HG02798 (cell line): Measurements from ENCODE around the gene CFLAR.
"Not testable (repeated sequence)": the region's sequence is repeated elsewhere in the genome, so short reads cannot be mapped to it uniquely, and the experiment has no call there.

Experiments
- ATAC-seq: cut with Tn5 transposase; IDR thresholded peaks from one replicate; pipeline ENCODE4 v1.9.1; 2021; ENCODE audit warnings: mild to moderate bottlenecking; ENCODE audit not compliant: unreplicated experiment, poor library complexity

Gene CFLAR

DNA sequence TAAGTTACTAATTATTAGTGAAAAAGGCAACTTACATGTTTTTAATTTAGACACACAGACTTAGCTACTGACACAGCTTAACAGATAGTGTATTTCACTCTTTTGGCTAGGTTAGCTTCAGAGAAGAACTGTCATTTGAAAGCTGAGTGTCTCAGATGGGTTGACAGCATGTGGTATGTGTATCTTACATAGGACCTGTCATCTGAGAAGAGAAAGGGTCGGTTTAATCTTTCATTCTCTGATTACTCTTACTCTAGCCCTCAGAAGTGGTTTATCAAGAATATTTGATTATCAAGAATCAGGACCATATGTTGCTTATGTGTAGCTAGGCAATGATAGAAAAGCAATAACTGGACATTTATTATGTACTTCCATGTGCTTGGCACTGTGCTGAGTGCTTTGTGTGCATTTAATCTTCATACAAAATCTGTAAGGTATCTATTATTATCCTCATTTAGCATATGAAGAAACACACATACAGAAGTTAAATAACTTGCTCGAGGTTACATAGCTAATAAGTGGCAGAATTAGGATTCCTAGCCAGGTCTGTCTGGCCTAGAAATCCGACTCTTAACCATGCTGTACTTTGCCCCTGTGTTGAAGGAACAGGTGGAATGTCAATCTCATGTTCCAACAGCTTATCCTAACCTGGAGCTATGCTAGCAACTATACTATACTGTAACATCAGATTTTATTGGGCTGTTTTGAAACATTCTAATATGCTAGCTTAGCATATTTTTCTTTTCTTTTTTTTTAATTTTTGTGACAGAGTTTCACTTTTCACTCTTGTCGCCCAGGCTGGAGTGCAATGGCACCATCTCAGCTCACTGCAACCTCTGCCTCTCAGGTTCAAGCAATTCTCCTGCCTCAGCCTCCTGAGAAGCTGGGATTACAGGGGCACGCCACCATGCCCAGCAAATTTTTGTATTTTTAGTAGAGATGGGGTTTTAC lies 28.4 kb downstream of the CFLAR start:
- no peak for ATAC-seq

DNA sequence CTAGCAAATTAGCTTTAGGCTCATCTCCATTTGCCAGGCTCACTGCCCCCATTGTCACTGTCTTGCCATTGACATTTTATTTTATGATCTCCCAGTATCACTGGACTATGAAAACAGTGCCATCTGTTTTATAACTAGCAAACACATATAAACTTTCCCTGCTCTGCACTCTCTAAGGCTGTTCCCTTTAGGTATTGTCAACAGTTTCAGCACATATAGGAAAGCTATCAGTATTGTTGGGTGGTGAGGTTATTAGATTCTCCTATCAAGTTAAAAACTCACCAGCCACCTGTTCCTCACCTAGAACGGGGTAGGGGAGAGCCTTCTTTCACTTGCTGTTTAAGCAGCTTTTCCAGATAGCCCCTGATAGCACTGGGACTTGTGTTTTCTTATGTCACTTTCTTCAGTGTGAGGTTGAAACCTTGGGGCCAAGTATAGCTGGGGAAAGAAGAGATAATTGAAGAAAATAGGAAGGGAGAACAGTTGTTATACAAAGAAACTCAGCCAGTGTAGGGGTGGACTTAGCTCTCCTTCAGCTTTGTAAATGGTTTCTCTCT lies 32.5 kb downstream of the CFLAR start:
- no peak for ATAC-seq

DNA sequence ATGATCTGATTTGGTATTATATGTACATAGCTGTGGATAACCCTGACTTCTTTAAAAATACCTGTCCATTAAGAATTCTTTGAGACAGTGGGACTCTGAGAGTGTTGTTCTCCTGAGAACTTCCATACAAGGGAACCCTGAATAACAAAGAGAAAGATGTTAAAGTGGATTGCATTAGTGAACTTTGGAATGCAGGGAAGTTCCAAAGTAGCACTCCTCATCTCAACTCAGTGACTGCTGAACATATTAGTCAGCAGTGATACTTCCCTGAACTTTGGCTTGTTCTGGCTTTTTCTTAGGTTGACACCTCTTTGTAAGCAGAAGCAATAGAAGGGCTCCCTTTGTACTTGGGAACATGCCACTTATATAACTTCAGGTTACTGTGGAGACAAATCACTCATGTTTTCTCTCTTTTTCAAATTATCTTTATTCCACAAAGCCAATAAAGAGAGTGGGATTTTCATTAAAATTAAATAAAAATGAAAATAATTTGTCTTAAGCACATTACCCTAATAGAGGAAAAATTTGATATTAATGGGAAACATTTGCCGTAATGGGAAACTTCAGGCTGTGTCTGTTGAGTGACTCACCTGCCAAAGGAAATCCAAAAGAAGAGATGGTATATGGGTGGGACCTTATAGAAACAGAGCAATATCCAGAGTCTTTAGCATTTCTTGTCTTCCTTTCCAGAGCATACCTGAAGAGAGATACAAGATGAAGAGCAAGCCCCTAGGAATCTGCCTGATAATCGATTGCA lies 33.3 kb downstream of the CFLAR start:
- ATAC-seq, result no peak

DNA sequence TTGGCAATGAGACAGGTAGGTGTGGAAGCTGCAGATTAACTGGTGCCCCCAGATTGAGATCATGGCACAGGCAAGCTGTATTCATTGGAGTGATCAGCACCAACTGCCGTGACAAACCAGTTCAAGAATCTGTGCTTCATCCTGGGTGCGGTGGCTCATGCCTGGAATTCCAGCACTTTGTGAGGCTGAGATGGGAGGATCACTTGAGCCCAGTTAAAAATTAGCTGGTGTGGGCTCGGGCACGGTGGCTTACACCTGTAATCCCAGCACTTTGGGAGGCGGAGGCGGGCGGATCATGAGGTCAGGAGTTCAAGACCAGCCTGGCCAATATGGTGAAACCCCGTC lies 33.8 kb downstream of the CFLAR start:
- ATAC-seq, result not testable (repeated sequence)

DNA sequence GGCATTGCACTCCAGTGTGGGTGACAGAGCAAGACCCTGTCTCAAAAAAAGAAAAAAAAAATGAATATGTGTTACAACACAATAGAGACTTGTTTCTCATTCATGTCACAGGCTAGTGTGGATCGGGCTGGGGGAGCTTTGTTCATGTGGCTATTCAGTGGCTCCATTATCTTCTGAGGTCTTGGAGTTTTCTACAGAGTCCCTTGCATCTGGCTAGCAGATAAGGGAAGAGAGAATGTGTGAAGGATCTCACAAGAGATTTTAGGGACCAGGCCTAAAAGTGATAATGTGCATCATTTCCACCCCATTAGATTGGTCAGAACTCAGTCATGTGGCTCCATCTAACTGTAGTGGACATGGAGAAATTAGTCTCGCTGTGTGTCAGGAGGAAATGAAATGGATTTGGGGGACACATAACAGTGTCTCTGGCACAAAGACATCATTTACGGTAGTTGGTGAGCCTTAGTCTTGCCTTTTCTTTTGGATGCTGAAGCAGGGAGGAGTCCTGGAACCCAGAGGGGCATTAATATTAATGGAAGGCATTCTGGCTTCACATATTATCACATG lies 34.6 kb downstream of the CFLAR start:
- no peak for ATAC-seq

DNA sequence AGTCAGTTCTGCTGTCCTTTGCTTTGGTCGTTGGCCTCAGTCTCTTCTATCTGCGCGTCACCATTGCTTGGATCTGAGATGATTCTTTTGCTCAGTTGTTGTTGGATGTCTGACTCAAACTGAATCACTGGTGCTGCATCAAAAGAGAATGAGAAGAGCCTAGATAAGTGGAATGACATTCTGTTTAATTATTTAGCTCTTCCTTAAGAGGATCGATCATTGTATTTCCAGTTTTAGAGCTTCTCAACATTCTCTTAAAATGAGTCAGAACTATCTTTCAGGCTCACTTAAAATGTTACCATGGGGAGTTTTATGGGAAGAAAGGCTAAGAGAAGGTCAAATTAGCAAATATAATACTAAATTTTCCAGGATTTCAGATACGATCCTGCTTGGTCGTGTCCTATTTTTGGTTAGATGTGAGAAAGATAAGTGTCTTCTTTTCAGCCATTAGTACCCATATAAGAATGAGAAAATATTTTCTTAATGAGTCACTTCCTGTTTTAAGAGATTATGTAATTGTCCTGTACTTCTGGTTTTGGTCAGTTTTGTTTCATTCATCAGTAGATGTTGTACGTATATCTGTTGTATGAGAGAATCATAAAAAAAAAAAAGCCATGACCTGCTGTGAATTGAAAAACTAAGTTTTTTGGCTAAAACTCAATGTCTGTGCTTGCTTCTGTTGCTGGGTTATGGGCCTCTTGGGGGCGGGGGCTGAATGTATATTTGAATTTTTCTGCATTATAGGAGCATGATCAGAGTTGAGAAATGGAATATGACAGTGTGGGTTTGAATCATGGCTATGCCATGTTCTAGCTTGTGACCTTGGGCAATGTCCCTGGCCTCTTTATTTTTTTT lies 35.4 kb downstream of the CFLAR start:
- ATAC-seq, result peak; percentile 72

DNA sequence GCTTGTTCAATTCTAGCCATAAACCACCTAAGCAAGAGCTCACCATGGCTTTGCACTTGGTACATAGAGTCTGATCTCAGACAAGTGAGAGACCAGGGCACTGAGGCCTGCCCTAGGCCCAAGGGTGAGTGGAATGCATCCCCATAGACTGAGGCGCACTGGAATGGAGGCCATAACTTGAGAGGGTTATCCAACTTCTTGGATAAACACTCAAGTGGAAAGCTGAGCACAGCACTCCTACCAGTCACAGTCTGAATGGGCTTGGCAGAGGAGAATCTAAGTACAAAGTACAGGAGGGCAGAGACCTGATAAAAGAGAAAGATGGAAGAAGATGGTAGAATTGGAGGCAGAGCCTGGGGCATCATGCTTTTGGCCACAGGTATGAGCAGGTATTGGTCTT lies 36.6 kb downstream of the CFLAR start:
- ATAC-seq, result no peak

DNA sequence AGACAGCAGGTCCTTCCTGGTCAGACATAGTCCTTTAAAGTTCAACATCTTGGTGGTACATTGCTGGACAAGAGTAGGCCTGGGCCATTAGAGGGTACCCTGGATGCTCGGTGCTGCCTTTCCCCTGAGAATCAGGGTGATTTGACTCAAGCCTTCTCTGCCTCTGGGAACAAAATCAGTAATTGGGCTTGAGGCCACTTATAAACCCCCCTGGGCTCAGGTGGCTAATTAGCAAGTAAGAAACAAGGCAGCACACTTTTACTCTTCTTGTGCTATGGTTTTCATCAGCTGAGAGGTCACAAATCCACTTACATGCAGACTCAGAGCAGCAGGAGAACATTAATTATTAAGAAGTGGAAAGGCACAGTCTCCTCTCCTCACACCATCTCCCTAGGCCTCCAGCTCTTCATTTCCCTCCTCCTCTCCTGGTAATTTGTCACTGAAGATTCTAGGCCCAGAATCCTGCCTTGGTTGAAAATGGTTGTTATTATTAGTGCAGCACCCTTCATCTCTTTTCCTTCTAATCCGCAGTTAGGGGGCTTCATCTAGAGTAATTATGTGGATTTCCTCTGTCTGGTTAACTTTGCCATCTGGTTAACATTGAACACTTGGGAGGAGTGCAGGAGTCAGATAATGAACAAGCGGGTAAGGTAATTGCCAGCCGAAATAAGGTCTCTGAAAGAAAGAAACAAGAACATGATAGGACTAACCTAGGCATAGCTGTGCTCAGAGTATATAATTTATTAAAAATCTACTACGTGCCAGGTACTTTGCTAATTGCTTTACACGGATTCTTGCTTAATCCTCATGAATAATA lies 37.2 kb downstream of the CFLAR start:
- ATAC-seq, result no peak

DNA sequence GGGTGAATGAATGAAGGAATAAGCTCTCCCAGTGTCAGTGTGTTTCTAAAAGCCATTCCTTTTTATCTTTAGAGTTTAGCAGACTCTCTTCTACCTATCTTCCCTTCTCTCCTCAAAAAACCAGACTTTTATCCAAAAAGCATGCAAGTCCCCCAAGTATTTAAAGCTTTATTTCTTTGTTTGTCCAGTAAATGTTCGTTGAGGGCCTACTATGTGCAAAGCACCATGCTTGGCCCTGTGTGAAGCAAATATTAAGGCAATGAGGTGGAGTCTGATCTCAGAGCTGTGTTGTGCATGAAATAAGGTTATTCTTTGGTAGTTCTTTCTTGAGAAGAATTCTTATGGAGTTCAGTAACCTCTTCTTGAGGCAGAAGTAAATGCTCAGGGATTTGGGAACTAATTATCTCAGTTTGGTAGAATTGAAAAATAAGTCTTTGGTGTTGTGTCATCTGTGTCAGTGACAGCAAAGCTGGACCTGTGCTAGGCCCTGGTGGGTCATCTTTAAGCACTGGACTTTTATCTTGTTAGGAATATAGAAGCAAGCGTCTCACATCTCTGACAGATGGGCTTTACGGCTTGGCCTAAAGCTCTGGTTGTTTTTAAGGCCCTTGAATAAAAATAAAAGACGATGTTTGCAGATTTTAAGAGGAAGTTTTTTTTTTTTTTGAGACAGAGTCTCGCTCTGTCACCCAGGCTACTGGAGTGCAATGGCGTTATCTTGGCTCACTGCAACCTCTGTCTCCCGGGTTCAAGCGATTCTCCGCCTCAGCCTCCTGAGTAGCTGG lies 38.8 kb downstream of the CFLAR start:
- no peak for ATAC-seq

DNA sequence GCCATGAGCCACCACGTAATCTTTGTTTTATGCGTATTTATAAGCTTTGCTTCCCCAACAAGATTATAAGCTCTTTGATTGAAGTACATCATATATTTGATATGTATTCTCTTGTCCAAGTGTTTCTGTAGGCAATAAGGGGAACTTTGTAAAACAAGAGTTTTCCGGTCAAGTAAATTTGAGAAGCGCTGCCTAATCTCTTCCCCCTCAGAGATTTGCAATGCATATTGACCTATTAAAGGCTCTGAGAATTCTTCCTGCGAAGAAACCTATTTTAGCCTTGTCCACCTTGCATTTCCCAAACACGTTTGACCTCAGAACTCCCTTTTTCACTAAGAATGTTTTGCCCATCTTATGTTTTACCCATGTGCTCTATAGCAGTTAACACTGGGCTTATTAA lies 40.1 kb downstream of the CFLAR start:
- ATAC-seq, result no peak

DNA sequence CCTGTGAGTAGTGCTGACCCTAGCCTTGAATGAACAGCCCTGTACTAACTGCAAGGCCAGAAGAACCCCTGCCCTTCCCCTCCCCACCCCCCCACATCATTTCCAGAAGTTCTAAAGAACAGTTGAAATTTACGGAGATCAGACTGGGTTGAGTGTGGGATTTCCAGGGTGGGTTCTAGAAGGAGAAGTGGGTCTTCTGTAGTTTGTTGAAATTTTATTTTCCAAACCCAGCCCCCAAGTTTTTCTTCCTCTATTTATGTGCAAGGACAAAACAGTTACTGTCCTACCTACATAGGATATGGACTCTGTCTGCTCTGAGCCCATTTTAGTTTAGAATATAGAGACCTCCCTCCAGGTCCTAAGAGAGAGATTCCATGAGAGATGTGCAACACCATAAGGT lies 40.7 kb downstream of the CFLAR start:
- ATAC-seq, result no peak

DNA sequence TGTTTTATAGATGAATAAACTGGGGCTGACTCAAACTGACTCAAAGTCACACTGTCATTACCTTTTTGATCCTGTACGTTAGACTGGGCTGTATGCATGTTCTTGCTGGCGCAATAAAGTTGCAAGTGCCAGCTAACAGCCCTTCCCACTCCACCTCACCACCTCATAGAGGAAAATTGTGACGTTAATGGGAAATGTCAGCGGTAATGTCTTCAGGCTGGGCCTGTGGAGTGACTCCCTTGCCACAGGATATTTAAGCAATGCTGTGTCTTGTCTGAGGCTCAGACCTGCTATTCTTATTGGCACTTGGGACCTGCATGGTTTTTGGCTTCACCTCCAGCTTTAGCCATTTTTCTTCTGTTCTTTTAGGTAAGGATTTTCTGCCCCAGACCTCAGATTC lies 41.7 kb downstream of the CFLAR start:
- ATAC-seq, result peak; percentile 11

DNA sequence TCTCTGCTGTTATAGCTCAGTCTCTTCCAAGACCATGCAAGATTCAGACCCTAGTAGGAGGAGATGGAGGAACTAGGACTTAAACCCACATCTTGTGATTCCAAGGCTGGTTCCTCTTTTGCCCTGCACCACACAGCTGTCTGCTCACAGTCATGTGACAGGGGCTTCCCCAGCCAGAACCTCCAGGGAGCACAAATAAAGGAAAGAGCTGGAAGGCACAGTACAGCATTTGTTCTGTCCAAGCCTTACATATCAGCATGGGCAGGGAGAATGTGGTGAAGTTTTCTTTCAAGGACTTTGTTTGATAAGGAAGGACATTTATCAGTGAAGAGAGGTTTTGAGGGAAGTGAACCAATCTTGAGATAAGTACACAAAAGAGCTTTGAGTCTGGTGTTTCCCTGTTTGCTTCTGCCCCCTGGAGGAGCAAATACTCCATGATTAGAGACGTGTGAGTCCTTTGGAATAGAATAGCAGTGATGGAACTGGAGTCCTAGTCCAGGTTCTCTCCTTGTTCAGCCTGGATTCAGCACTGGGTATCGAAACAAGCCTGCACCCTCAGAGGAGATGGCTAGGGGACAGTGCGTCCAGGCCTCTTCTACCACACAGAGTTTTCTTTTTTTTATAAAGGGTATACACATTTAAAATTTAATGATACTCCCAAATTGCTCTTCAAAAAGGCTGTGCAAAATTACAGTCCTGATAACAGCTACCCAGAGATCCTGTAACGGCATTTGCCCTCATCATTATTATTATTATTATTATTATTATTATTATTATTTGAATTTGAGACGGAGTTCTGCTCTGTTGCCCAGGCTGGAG lies 42.4 kb downstream of the CFLAR start:
- ATAC-seq, result peak; percentile 93

DNA sequence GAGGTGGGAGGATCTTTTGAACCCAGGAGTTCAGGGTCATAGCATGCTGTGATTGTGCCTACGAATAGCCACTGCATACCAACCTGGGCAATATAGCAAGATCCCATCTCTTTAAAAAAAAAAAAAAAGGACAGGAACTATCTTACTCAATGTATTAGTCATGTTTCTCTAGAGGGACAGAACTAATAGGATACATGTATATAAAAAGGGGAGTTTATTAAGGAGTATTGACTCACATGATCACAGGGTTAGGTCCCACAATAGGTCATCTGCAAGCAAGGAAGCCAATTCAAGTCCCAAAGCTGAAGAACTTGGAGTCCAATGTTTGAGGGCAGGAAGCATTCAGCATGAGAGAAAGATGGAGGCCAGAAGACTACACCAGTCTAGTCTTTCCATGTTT lies 48.2 kb downstream of the CFLAR start:
- ATAC-seq, result no peak

DNA sequence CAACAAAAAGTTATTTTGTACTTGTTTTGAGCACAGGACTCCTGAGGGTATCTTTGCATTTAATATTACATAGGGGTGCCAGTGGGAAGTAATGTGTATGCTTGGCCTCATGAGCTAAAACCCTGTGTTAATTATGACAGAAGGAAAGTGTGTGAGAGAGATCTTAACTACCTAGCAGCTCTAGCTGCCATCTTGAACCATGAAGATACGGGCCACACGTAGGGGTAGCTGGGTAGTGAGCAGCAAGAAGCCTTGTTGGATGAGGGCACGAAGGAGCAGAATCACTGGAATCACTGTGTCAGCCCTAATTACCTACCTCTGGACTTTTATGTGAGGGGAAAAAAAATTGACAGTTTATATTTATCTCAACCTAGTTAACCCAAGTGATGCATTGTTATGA lies 51.6 kb downstream of the CFLAR start:
- no peak for ATAC-seq

DNA sequence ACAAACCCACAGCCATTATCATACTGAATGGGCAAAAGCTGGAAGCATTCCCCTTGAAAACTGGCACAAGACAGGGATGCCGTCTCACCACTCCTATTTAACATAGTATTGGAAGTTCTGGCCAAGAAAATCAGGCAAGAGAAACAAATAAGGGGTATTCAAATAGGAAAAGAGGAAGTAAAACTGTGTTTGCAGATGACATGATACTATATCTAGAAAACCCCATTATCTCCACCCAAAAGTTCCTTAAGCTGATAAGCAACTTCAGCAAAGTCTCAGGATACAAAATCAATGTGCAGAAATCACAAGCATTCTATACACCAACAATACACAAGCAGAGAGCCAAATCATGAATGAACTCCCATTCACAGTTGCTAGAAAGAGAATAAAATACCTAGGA lies 52.5 kb downstream of the CFLAR start:
- ATAC-seq, result not testable (repeated sequence)

DNA sequence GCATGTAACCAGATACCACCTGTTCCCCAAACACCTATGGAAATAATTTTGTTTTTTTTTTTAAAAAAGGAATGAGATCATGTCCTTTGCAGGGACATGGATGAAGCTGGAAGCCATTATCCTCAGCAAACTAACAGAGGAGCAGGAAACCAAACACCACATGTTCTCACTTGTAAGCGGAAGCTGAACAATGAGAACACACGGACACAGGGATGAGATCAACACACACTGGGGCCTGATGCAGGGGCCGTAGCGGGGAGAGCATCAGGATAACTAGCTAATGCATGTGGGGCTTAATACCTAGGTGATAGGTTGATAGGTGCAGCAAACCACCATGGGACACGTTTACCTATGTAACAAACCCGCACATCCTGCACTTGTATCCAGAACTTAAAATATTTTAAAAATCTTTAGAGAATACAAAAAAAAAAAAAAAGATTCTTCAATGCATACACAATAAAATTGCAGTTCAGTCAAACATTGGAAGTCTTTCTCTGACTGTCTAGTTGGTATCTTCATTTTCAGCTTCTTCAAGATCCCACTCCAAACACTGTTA lies 55.4 kb downstream of the CFLAR start:
- no peak for ATAC-seq
